ENCODE data around the gene DBN1.

Gene DBN1

DNA sequence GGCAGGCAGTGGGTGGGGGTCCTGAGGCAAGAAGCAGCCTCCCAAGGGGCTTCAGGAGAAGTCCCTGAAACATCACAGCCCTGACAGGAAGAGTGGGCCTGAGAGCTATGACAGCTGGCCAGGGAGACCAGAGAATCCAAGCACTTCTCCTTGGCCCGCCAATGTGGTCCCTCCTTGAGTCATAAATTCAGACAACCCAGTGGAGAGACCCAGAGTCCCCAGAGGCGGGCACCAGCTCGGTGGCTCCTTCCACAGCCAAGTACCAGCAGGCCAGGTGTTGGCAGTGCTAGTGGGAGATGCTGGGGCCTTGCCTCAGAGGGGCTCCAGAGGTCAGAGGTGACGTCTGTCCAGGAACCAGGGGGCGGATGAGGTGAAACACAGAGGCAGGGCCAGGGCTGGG, 37.7 kb upstream of the DBN1 start:
- Histone ChIP-seq H3K36me3 (ENCODE audit: control insufficient read depth, insufficient read depth, low read length) (peaks cover 58% of the 10 kb centered on the region), H3K27me3 (ENCODE audit: control insufficient read depth, insufficient read depth, low read length) (no peaks in the 10 kb centered on the region), H3K9me3 (ENCODE audit: control insufficient read depth, insufficient read depth, low read length) (no peaks in the 10 kb centered on the region), H3K9ac (ENCODE audit: low read depth, low read length) (no peak overlapping the region), H3K4me3 (ENCODE audit: low read depth, low read length) (no peak overlapping the region), H3K4me1 (ENCODE audit: control insufficient read depth, insufficient read depth, low read length) (peaks cover 16% of the 10 kb centered on the region)

DNA sequence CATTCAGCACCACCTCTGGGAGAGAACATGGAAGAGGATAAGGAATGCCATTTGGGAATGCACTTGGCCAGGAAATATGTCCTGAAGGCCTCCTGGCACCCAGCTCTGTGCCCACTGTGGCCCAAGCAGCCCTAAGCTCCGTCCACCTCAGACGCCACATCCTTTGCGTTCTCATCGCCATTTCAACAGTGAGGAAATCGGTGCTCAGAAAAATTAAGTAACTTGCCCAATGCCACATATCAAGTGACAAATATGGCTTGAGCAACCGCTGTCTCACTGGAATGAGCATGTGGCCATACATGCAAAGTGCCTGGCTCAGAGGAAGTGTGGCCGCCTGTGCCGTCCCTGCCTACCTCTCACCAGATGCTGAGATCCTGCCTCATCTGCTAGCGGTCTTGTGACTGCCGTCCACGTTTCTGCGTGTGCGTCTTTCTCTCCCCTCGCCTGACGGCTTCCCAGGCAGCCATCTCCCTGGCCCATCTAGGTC, 37.2 kb upstream of the DBN1 start:
- H3K4me1 ChIP-seq (ENCODE audit: control insufficient read depth, insufficient read depth, low read length): peaks cover 11% of the 10 kb centered on the region
- no peaks in the 10 kb centered on the region for H3K27me3 ChIP-seq (ENCODE audit: control insufficient read depth, insufficient read depth, low read length)
- no peaks in the 10 kb centered on the region for H3K9me3 ChIP-seq (ENCODE audit: control insufficient read depth, insufficient read depth, low read length)
- peaks cover 56% of the 10 kb centered on the region for H3K36me3 ChIP-seq (ENCODE audit: control insufficient read depth, insufficient read depth, low read length)
- H3K4me3 ChIP-seq (ENCODE audit: low read depth, low read length): no peak overlapping the region
- H3K9ac ChIP-seq (ENCODE audit: low read depth, low read length): no peak overlapping the region

DNA sequence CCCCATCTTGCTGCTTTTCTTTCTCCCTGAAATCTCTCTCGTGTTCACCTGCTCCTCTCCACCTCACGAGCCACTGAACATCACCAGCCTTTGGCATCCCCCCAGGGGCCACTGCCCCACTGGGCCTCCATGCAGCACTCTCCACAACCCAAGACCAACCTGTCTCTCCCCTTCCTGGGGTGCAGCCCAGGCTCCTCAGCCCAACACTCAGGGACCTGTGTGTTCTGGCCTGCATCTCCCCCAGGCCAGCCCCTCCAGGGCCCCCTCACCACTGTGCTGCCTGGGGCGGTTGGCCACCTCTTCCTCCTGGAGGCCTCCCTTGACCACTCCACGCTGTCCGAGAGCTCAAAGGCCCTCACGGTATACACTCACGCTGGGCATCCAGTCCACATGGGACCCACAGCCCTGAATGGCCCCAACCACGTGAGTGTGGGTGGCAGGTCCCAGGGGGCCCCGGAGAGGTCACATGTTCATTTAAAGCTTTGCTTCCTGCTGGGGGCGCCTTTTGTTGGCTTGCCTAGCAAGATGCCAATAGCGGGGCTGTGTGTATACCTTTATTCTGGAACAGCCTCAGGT, 36.6 kb upstream of the DBN1 start:
- Histone ChIP-seq H3K4me3 (ENCODE audit: low read depth, low read length) (no peak overlapping the region), H3K9me3 (ENCODE audit: control insufficient read depth, insufficient read depth, low read length) (no peaks in the 10 kb centered on the region), H3K9ac (ENCODE audit: low read depth, low read length) (no peak overlapping the region), H3K4me1 (ENCODE audit: control insufficient read depth, insufficient read depth, low read length) (peaks cover 11% of the 10 kb centered on the region), H3K27me3 (ENCODE audit: control insufficient read depth, insufficient read depth, low read length) (no peaks in the 10 kb centered on the region), H3K36me3 (ENCODE audit: control insufficient read depth, insufficient read depth, low read length) (peaks cover 51% of the 10 kb centered on the region)

DNA sequence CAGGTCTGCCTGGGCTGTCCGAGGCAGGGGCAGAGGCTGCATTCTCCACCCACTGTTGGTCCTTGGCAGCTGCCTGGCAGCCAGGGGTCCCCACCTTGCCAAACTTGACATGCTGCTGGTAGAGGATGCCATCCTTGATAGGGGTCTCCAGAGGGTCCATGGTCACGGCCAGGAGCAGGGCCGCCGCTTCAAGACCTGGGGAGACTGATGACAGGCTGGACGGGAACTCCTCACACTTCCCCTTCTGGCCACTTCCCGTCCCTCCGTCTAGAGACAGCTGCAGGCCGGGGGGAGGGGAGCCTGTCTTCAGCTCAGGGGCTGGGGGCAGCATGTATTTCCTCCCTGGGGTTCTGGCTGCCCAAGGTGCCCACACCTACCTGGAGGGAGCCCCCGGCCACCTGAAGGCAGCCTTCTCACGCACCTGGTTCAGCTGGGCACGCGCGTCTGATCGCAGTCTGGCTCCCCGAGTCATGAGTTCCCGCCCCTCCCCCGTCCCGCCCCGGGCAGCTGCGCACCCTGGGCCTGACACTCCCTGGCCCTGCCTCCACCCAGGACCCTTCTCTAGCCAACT, 36.0 kb upstream of the DBN1 start, which contains the start of gene DOK3:
Gene DOK3, minus strand, starts transcription at position 446 of the 571 bp plus-strand sequence. Its CDS starts 286 bp downstream, at position 160.
- H3K36me3 ChIP-seq (ENCODE audit: control insufficient read depth, insufficient read depth, low read length): peaks cover 47% of the 10 kb centered on the region
- H3K9ac ChIP-seq (ENCODE audit: low read depth, low read length): no peak within 1 kb of the TSS
- H3K9me3 ChIP-seq (ENCODE audit: control insufficient read depth, insufficient read depth, low read length): no peaks in the 10 kb centered on the region
- peaks cover 11% of the 10 kb centered on the region for H3K4me1 ChIP-seq (ENCODE audit: control insufficient read depth, insufficient read depth, low read length)
- no peaks in the 10 kb centered on the region for H3K27me3 ChIP-seq (ENCODE audit: control insufficient read depth, insufficient read depth, low read length)
- H3K4me3 ChIP-seq (ENCODE audit: low read depth, low read length): no peak within 1 kb of the TSS

DNA sequence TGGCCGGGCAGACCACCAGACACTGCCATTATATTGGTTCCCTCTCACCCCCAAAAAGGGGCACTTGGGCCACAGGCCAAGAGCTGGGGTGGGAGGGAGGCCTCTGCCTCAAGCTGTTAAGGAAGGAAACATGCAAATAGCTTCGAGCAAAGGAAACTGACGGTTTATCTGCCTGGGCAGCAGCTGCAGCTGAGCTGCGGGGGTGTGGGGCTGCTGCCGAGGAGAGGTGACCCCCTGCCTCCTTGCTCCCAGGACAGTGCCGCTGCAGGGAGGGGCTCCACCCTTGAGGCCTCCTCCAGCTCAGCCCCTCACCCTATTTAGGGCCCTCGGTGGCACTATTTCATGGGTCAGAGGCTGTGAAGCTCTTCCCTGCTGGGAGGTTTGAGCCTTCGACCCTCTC, 35.4 kb upstream of the DBN1 start:
- Histone ChIP-seq H3K4me1 (ENCODE audit: control insufficient read depth, insufficient read depth, low read length) (peaks cover 11% of the 10 kb centered on the region), H3K4me3 (ENCODE audit: low read depth, low read length) (no peak overlapping the region), H3K9ac (ENCODE audit: low read depth, low read length) (no peak overlapping the region), H3K36me3 (ENCODE audit: control insufficient read depth, insufficient read depth, low read length) (peaks cover 42% of the 10 kb centered on the region), H3K9me3 (ENCODE audit: control insufficient read depth, insufficient read depth, low read length) (no peaks in the 10 kb centered on the region), H3K27me3 (ENCODE audit: control insufficient read depth, insufficient read depth, low read length) (no peaks in the 10 kb centered on the region)

DNA sequence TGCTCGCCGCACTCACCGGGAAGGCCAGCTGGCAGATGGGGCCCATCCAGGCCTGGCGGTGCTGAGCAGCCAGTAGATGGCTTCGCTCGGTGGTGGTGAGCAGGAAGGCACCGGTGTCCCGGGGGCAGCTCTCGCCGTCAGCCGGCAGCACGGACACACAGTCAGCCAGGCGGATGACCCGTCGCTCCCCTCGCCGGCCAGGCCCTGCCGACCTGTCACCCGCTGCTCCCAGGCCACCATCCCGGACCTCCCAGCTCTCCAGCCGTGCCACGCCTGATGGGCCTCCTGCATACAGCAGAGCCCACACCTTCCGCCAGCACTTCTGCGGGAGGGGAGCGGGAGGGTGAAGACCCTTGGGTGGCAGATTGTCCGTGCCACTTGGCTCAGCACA, 34.8 kb upstream of the DBN1 start:
- peaks cover 11% of the 10 kb centered on the region for H3K4me1 ChIP-seq (ENCODE audit: control insufficient read depth, insufficient read depth, low read length)
- no peak overlapping the region for H3K9ac ChIP-seq (ENCODE audit: low read depth, low read length)
- H3K27me3 ChIP-seq (ENCODE audit: control insufficient read depth, insufficient read depth, low read length): no peaks in the 10 kb centered on the region
- no peak overlapping the region for H3K4me3 ChIP-seq (ENCODE audit: low read depth, low read length)
- H3K36me3 ChIP-seq (ENCODE audit: control insufficient read depth, insufficient read depth, low read length): peaks cover 39% of the 10 kb centered on the region
- no peaks in the 10 kb centered on the region for H3K9me3 ChIP-seq (ENCODE audit: control insufficient read depth, insufficient read depth, low read length)

DNA sequence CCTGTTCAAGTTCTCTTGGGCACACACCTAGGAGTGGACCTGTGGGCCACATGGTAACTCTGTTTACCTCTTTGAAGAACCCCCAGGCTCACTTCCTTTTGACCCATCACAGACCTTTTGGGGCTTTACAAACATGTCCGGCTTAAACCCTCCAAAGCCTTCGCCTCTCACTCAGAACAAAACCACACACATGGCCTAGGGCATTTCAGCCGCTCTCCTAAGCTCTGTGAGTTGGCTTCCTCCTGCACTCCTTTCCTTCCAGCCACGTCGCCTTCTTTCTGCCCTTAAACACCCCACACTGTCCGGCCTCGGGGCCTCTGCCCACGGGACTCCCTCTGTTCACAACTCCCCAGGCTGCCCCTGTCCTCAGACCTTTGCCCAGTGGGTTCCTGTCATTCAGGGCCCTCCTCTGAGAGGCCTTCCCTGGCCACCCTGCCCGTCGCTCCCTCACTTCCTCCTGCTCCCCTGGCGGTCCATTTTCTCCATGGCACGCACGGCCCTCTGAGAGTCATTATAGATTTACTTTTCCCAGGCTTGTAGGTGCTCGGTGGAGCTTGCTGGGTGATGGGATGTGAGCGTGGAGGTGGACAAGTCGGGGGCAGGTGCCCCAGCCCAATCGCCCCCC, 34.3 kb upstream of the DBN1 start:
- no peak overlapping the region for H3K9ac ChIP-seq (ENCODE audit: low read depth, low read length)
- no peak overlapping the region for H3K4me3 ChIP-seq (ENCODE audit: low read depth, low read length)
- no peaks in the 10 kb centered on the region for H3K27me3 ChIP-seq (ENCODE audit: control insufficient read depth, insufficient read depth, low read length)
- no peaks in the 10 kb centered on the region for H3K9me3 ChIP-seq (ENCODE audit: control insufficient read depth, insufficient read depth, low read length)
- peaks cover 34% of the 10 kb centered on the region for H3K36me3 ChIP-seq (ENCODE audit: control insufficient read depth, insufficient read depth, low read length)
- peaks cover 11% of the 10 kb centered on the region for H3K4me1 ChIP-seq (ENCODE audit: control insufficient read depth, insufficient read depth, low read length)

DNA sequence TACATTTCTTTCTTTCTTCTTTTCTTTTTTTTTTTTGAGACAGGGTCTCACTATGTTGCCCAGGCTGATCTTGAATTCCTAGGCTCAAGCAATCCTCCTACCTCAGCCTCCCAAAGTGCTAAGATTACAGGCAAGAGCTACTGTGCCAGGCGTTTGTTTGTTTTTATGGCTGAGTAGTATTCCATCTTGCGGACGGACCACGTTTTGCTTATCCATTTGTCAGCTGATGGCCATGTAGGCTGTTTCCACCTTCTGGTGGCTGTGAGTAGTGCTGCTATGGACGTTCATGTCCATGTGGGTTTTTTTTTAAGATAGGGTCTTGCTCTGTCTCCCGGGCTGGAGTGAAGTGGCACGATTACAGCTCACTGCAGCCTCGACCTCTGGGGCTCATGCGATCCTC, 33.7 kb upstream of the DBN1 start:
- H3K4me1 ChIP-seq (ENCODE audit: control insufficient read depth, insufficient read depth, low read length): peaks cover 11% of the 10 kb centered on the region
- no peak overlapping the region for H3K9ac ChIP-seq (ENCODE audit: low read depth, low read length)
- H3K36me3 ChIP-seq (ENCODE audit: control insufficient read depth, insufficient read depth, low read length): peaks cover 28% of the 10 kb centered on the region
- no peaks in the 10 kb centered on the region for H3K9me3 ChIP-seq (ENCODE audit: control insufficient read depth, insufficient read depth, low read length)
- H3K4me3 ChIP-seq (ENCODE audit: low read depth, low read length): no peak overlapping the region
- no peaks in the 10 kb centered on the region for H3K27me3 ChIP-seq (ENCODE audit: control insufficient read depth, insufficient read depth, low read length)

DNA sequence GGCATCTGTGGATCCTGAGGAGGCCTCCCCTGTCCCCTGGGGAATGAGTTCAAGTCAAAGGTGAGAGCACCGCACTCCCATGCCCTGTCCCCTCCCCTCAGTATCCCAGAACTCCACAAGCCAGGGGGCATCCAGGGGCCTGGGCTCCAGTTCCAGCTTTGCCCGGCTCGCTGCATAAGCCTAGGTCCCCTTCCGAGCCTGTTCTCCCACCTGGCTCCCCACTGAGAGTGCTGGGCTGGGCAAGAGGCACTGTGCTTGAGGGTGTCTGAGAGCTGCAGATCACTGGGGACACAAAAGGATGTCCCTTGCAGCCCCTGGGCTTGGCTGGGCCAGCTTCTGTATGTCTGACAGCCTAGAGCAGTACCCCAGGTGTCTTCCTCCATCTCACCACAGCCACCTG, 31.6 kb upstream of the DBN1 start:
- Histone ChIP-seq H3K4me3 (ENCODE audit: low read depth, low read length) (no peak overlapping the region), H3K9ac (ENCODE audit: low read depth, low read length) (no peak overlapping the region), H3K27me3 (ENCODE audit: control insufficient read depth, insufficient read depth, low read length) (no peaks in the 10 kb centered on the region), H3K4me1 (ENCODE audit: control insufficient read depth, insufficient read depth, low read length) (peaks cover 16% of the 10 kb centered on the region), H3K36me3 (ENCODE audit: control insufficient read depth, insufficient read depth, low read length) (peaks cover 13% of the 10 kb centered on the region), H3K9me3 (ENCODE audit: control insufficient read depth, insufficient read depth, low read length) (no peaks in the 10 kb centered on the region)

DNA sequence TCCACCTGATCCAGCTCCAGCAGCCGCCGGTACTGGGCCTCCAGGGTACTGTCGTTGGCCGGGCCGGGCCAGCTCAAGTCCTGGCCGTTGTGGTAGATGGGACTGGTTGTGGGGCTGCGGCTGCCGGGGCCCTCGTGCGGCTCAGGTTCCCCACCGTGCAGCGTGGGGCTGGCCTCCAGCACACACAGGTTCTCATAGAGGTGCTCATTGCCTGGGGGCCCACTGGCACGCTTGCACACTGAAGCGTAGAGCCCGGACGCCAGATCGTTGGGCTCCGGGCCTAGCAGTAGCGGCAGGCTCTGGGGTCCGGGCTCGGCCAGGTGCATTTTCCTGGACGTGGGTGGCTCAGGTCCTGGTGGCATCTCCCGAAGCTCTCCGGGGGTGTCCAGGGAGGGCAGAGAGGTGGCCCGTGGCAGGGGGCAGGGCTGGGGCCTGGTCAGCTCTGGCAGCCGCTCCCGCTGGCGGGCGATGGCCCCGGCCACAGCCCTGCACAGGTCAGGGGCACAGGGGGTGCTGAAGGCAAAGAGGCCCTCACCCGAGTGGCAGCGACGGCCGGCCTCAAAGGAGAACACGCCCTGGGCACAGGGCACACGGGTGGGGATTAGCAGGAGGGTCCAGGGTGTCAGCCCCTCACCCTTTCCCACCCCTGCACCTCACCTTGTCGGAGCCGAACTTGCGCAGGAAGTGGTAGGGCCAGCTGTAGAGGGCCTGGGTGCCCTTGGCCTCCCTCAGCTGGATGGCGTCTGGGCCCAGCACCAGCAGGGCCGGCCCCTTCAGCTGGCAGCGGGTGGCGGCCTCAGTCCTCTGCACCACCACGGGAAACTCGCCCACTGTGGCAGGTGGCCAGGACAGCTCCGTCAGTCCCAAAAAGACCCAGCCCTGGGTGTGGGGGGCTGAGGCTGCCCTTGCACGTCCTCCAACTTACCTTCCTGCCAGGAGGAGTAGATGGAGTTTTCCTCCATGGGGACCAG, 30.9 kb upstream of the DBN1 start:
- H3K36me3 ChIP-seq (ENCODE audit: control insufficient read depth, insufficient read depth, low read length): peaks cover 12% of the 10 kb centered on the region

DNA sequence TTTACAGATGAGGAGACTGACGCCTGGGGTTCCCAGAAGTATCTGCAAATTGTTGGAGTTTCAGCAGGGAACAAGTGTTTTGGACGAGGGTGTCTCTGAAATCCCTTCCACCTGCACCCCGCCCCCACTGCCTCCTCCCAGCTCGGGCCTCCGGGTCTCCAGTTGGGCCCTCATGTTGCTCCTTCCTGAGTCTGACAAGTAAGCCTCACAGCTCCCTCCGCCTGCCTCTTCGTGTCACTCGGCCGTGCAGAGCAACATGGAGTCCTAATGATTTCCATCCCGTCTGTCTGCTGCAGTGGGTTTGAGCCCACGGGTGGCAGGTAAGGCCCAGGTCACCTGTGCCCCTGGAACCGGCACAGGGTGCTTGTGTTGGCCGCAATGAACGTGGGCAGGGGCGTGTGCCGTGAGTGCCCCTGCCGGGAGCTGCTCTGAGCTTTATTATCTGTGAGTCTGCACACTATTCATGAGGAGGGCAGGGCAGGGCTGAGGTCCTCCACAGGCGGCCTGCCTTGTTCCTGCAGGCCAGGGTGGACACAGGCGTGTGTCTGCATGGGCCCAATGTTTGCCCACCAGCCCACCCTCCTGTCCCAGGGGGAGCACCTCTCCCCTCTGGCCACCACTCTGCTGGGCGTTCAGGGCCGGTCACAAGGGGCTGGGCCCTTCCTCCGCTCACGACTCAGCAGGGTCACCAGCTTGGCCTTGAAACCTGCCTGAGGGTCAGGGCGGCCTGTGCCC, 30.1 kb upstream of the DBN1 start:
- Histone ChIP-seq H3K4me3 (ENCODE audit: low read depth, low read length) (no peak overlapping the region), H3K9me3 (ENCODE audit: control insufficient read depth, insufficient read depth, low read length) (no peaks in the 10 kb centered on the region), H3K9ac (ENCODE audit: low read depth, low read length) (no peak overlapping the region), H3K36me3 (ENCODE audit: control insufficient read depth, insufficient read depth, low read length) (peaks cover 6% of the 10 kb centered on the region), H3K4me1 (ENCODE audit: control insufficient read depth, insufficient read depth, low read length) (peaks cover 11% of the 10 kb centered on the region), H3K27me3 (ENCODE audit: control insufficient read depth, insufficient read depth, low read length) (peaks cover 7% of the 10 kb centered on the region)

More for the DNA sequence above, 30.9 kb upstream of the DBN1 start:
- Histone ChIP-seq H3K4me1 (ENCODE audit: control insufficient read depth, insufficient read depth, low read length) (peaks cover 13% of the 10 kb centered on the region), H3K27me3 (ENCODE audit: control insufficient read depth, insufficient read depth, low read length) (peaks cover 1% of the 10 kb centered on the region), H3K4me3 (ENCODE audit: low read depth, low read length) (no peak overlapping the region), H3K9ac (ENCODE audit: low read depth, low read length) (no peak overlapping the region), H3K9me3 (ENCODE audit: control insufficient read depth, insufficient read depth, low read length) (no peaks in the 10 kb centered on the region)
